Thymus (tissue), 11 donors: ENCODE data around the gene KLHL3. TPM values are rescaled to one million over a fixed set of nuclear protein-coding genes. Genes with fewer than 3 reads are reported as not detected.

Source experiments
- DNase-seq, 9 donors: peaks; one replicate each; pipeline ENCODE4 v3.0.0-alpha.2; 2013; ENCODE audit warnings: low spot score in 9 of 9, low read depth in 6 of 9, missing footprints in 1 of 9
- H3K27ac ChIP-seq, 2 donors: one replicate each; pipeline ENCODE4 v1.5.1; 2013; ENCODE audit warnings: control low read depth in 1 of 2, low read depth in 1 of 2, low read length in 1 of 2, mild to moderate bottlenecking in 1 of 2, moderate library complexity in 1 of 2
- H3K27me3 ChIP-seq, 2 donors: one replicate each; pipeline ENCODE4 v1.5.1; 2013; ENCODE audit warnings: low read length in 1 of 2; ENCODE audit not compliant: control insufficient read depth in 2 of 2, insufficient read depth in 1 of 2
- H3K36me3 ChIP-seq, 2 donors: one replicate each; pipeline ENCODE4 v1.5.1; 2013; ENCODE audit warnings: low read length in 1 of 2, mild to moderate bottlenecking in 1 of 2, moderate library complexity in 1 of 2; ENCODE audit not compliant: control insufficient read depth in 2 of 2, insufficient read depth in 2 of 2
- H3K4me1 ChIP-seq, 2 donors: one replicate each; pipeline ENCODE4 v1.5.1; 2013; ENCODE audit warnings: low read length in 2 of 2; ENCODE audit not compliant: control insufficient read depth in 2 of 2, insufficient read depth in 2 of 2
- H3K4me3 ChIP-seq, 2 donors: one replicate each; pipeline ENCODE4 v1.5.1; 2013; ENCODE audit warnings: low read length in 2 of 2, control low read depth in 1 of 2, mild to moderate bottlenecking in 1 of 2
- H3K9me3 ChIP-seq, 2 donors: one replicate each; pipeline ENCODE4 v1.5.1; 2013; ENCODE audit warnings: low read length in 1 of 2, mild to moderate bottlenecking in 1 of 2; ENCODE audit not compliant: control insufficient read depth in 2 of 2, insufficient read depth in 1 of 2
- WGBS: extraction: QIAGEN DNeasy Blood & Tissue Kit; methylation state at CpG from one replicate; pipeline ENCODE4 v1.1.7; 2013; 5-methylcytosine and 5-hydroxymethylcytosine counted together
- polyA plus RNA-seq: library from polyadenylated mRNA; stranded (reverse); fragments of 200-250 nt; gene quantifications from one replicate; pipeline ENCODE4 v1.2.3, GENCODE V29; 2013
- total RNA-seq: library from RNA; stranded (reverse); fragments of 120-200 nt; gene quantifications from one replicate; pipeline ENCODE4 v1.2.4, GENCODE V29; 2013
- donor health status: healthy.

KLHL3 gene
- total and polyA plus RNA-seq, 2 donors: 5.0 to 5.8 TPM

DNA sequence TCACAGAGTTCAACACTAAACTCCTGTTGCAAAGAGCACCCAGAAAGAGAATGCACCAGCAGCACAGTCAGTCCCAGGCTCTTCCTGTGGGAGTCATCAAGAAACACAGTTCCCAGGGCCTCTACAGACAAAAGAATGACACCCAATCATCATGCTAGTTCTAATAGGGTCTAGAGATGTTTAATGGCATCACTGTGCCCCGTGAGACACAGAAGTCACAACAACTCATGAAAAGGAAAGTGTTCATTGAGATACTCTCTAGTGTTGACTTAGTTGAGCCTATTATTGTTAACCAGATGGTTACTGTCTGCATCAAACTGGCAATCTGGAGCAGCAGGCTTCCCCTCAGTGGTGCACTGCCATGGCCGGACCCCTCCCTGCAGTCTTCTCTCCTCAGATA, 1.6 kb downstream of the KLHL3 start:
- H3K36me3 ChIP-seq: peaks cover 0 to 4% of the 10 kb centered on the region in 2 donors
- peaks cover 0 to 5% of the 10 kb centered on the region in 2 donors for H3K9me3 ChIP-seq
- peak overlapping the region; percentile 60 to 64 for H3K4me3 ChIP-seq
- peaks cover 27 to 33% of the 10 kb centered on the region in 2 donors for H3K4me1 ChIP-seq
- peak in 1 of 9 donors; percentile 37 for DNase-seq
- H3K27me3 ChIP-seq: no peaks in the 10 kb centered on the region
- peak overlapping the region in 1 of 2 donors; percentile 87 for H3K27ac ChIP-seq
- 30% methylated on average over 2 of the region's 2 CpGs for WGBS

DNA sequence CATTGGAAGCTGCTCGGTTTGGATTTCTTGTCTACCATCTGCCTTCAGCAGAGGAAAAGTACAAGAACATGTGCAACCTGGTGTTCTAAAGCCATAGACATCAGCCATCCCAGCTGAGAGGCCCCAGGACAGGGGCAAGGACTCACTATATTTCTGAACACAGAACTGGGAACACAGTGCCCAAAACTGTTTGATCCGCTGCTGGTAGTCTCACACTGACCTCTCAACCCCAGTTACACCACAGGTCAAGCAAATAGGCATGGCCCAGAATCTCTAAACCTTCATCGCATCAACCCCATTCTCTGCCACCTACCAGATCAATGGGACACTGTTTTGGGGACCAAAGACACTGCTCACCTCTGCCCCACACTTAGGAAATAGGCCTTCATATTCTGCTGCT, 2.0 kb downstream of the KLHL3 start:
- Histone ChIP-seq H3K27ac (no peak overlapping the region), H3K4me3 (peak overlapping the region in 1 of 2 donors; percentile 60), H3K27me3 (no peaks in the 10 kb centered on the region), H3K36me3 (peaks cover 0 to 4% of the 10 kb centered on the region in 2 donors), H3K4me1 (peaks cover 27 to 33% of the 10 kb centered on the region in 2 donors), H3K9me3 (peaks cover 0 to 5% of the 10 kb centered on the region in 2 donors)
- DNase-seq: no peak
- WGBS: 94% methylated on average over 3 of the region's 3 CpGs

DNA sequence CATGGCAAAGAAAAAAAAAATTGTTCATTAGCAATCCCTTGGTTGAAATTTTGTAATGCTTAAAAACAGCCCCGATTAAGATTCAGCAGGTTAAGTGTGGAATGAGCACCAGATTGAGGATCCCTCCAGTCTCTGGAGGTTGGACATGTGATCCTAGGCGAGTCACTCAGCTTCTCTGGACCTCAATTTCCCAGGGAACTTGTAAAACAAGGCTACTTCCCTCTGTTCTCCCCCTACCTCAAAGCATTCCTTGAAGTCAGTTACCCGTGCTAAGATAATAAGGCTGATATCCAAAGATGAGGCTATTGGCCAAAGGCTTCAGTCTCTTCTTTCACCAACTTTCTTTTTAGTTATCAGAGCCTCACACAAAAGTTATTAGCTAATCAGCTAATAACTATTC, 2.9 kb downstream of the KLHL3 start:
- no peak overlapping the region for H3K27ac ChIP-seq
- no peak for DNase-seq
- no peaks in the 10 kb centered on the region for H3K27me3 ChIP-seq
- H3K36me3 ChIP-seq: peaks cover 0 to 4% of the 10 kb centered on the region in 2 donors
- no peak overlapping the region for H3K4me3 ChIP-seq
- H3K4me1 ChIP-seq: peaks cover 27 to 33% of the 10 kb centered on the region in 2 donors
- no peaks in the 10 kb centered on the region for H3K9me3 ChIP-seq
- 95% methylated on average over 3 of the region's 3 CpGs for WGBS

DNA sequence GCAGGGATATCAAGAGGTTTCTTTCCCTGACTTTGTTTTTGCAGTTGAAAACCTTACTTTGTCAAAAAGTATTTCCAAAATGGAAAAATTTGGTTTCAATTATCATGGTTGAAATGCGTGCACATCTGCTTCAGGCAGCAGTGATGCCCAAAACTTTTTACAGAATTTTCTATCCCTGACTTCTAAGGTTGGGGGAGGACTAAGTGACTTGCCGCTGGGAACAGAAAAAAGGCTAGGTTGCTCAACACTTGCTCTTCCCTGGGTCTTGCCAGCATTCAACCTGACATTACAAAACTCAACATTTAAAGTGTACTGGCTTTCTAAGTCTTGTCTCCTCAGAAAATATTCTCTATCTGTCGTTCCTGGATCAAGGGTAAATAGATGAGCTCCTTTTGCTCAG, 4.7 kb downstream of the KLHL3 start:
- Histone ChIP-seq H3K36me3 (peaks cover 0 to 4% of the 10 kb centered on the region in 2 donors), H3K4me3 (no peak overlapping the region), H3K4me1 (peaks cover 18 to 21% of the 10 kb centered on the region in 2 donors), H3K27ac (no peak overlapping the region), H3K27me3 (no peaks in the 10 kb centered on the region), H3K9me3 (no peaks in the 10 kb centered on the region)
- no peak for DNase-seq
- 98% methylated on average over 3 of the region's 3 CpGs for WGBS

DNA sequence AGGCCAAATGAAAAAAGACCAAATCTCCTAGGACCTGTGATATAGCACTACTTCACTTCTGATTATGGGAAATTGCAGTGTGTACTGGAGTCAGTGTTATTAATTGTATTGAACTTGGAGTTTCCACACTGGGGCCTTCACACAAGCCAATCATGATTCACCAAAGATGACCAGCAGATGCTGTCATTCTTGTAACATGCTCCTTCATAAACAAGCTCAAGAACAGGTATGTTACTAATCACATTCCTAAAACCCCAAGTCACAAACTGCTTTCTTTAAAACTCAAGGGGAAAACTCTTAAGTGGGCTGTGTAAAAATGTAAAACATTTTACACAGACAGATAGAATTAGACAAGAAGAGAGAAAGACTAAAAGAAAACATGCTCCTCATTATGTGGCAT, 5.6 kb downstream of the KLHL3 start:
- DNase-seq: no peak
- Histone ChIP-seq H3K4me3 (no peak overlapping the region), H3K36me3 (peaks cover 0 to 4% of the 10 kb centered on the region in 2 donors), H3K27me3 (no peaks in the 10 kb centered on the region), H3K9me3 (no peaks in the 10 kb centered on the region), H3K4me1 (peaks cover 15 to 18% of the 10 kb centered on the region in 2 donors), H3K27ac (no peak overlapping the region)

DNA sequence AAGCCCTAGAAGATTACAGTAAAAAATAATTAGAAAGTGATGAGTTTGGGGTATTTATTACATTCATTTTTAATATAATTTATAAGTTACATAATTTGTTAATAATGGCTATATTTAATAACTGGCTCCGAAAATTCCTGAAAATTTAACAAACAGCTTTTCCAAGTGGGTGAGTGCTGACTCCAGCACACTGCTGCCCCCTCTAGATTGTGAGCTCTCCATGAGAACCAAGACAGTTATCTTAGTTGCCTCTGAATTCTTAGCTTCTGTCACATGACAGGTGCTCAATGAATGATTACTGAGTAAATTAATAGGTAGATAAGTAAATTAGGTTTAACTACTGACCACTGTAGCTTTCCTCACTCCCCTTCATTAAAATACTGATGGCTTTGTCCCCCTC, 7.8 kb downstream of the KLHL3 start:
- 100% methylated on average over 1 of the region's 1 CpG for WGBS
- Histone ChIP-seq H3K4me3 (no peak overlapping the region), H3K36me3 (peaks cover 0 to 4% of the 10 kb centered on the region in 2 donors), H3K9me3 (no peaks in the 10 kb centered on the region), H3K27ac (no peak overlapping the region), H3K4me1 (peaks cover 0 to 4% of the 10 kb centered on the region in 2 donors), H3K27me3 (no peaks in the 10 kb centered on the region)
- DNase-seq: no peak

DNA sequence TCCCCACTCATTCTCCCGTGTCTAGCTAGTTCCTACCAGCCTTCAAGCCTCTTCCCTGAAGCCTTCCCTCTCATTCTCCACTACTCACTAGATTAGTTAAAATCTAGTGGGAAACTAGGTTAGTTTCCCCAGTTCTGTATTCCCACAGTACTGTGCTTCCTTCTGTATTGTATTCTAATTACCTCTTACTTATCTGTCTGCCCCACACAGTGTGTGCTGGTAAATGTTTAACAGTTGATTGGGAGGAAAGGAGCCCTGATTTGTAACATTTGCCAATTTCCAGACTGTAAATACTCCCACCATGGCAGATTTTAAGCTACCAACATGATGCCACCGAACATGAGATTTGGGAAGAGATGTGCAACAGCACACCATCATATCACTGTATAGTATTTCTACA, 8.3 kb downstream of the KLHL3 start:
- peaks cover 0 to 4% of the 10 kb centered on the region in 2 donors for H3K4me1 ChIP-seq
- H3K36me3 ChIP-seq: peaks cover 0 to 4% of the 10 kb centered on the region in 2 donors
- no peaks in the 10 kb centered on the region for H3K9me3 ChIP-seq
- no peaks in the 10 kb centered on the region for H3K27me3 ChIP-seq
- DNase-seq: no peak
- no peak overlapping the region for H3K4me3 ChIP-seq
- 94% methylated on average over 2 of the region's 2 CpGs for WGBS
- no peak overlapping the region for H3K27ac ChIP-seq

DNA sequence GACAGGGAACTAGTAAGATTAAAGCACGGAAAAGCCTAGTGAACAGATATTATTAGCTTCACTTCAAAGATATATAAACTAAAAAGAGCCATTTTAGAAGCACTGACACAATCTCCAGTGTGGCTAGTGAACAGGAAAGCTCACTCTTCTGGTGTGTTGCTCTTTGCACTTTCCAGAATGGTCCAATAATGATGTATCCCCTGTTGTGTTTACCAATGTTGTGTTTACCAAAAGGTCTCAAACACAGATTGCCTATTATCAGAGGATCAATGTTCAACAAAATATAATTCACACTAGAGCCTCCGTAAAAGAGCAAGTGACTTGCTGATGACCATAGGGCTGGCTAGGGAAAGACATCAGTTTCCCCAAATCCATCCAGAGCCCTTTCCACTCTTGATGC, 11.6 kb downstream of the KLHL3 start:
- no peaks in the 10 kb centered on the region for H3K4me1 ChIP-seq
- no peak for DNase-seq
- no peak overlapping the region for H3K4me3 ChIP-seq
- no peak overlapping the region for H3K27ac ChIP-seq
- H3K36me3 ChIP-seq: peaks cover 0 to 4% of the 10 kb centered on the region in 2 donors
- H3K9me3 ChIP-seq: no peaks in the 10 kb centered on the region
- H3K27me3 ChIP-seq: no peaks in the 10 kb centered on the region
- 65% methylated on average over 2 of the region's 2 CpGs for WGBS

DNA sequence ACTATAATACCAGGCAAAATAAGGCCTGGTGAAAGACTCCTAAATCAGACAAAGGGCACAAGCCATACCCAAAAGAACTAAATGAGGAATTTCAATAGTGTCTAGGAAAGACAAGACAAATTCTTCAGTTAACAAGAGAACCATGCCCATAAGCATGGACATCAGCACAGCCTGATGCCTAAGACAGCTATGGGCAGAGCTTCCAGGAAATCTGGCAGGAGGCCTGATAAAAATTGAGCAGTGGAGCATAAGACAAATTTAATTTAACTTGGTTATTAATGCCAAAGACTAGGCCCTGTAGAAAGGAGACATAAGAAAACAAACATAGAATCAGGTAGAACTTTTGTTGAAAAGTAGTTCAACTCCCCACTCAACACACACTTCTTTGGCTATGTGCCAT, 17.3 kb downstream of the KLHL3 start:
- no peak overlapping the region for H3K27ac ChIP-seq
- no peak for DNase-seq
- no peaks in the 10 kb centered on the region for H3K4me1 ChIP-seq
- H3K4me3 ChIP-seq: no peak overlapping the region
- no peaks in the 10 kb centered on the region for H3K9me3 ChIP-seq
- H3K36me3 ChIP-seq: peaks cover 0 to 4% of the 10 kb centered on the region in 2 donors
- no peaks in the 10 kb centered on the region for H3K27me3 ChIP-seq

DNA sequence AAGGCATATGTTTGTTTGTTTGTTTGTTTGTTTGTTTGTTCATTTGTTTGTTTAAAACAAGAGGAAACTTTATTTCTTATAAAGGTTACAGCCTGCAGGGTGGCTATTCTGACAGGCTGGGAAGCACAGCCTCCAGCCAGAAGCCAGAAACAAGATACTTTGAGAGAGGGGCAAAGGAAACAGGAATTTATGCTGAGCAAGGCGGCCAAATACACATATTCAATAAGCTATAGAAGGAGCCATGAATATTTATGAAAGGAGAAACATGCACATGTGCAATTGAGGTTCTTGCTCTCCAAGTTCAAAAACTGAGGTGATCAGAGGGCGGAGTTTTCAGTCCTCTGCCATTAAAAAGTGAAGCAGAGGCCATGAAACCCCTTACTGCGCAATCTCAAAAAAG, 19.6 kb downstream of the KLHL3 start:
- Histone ChIP-seq H3K4me1 (no peaks in the 10 kb centered on the region), H3K27me3 (no peaks in the 10 kb centered on the region), H3K4me3 (no peak overlapping the region), H3K36me3 (peaks cover 0 to 4% of the 10 kb centered on the region in 2 donors), H3K27ac (no peak overlapping the region), H3K9me3 (no peaks in the 10 kb centered on the region)
- no peak for DNase-seq
- 98% methylated on average over 3 of the region's 3 CpGs for WGBS
